Lung (tissue), 16 donors: ENCODE data around the gene ZNF665. TPM values are rescaled to one million over a fixed set of nuclear protein-coding genes. Genes with fewer than 3 reads are reported as not detected.
"Not testable (repeated sequence)": the region's sequence is repeated elsewhere in the genome, so short reads cannot be mapped to it uniquely, and the experiment has no call there.

Source experiments
- ATAC-seq: fragments of 200-7000 bp; cut with Tn5 transposase; one replicate; pipeline ENCODE4 v1.9.1; 2020; ENCODE audit warnings: moderate number of reproducible peaks; ENCODE audit not compliant: insufficient read depth, low FRiP score
- DNase-seq, 3 donors: peaks; one replicate each; pipeline ENCODE4 v3.0.0-alpha.2; 2013 to 2017
- H3K27ac ChIP-seq, 2 donors: one replicate each; pipeline ENCODE4 v1.5.1; 2013; ENCODE audit warnings: mild to moderate bottlenecking in 2 of 2, moderate library complexity in 2 of 2, control low read depth in 1 of 2, inconsistent platforms in 1 of 2, low read depth in 1 of 2, low read length in 1 of 2
- H3K27me3 ChIP-seq, 3 donors: one replicate each; pipeline ENCODE4 v1.5.1; 2013; ENCODE audit warnings: low read length in 2 of 3; ENCODE audit not compliant: control insufficient read depth in 3 of 3, insufficient read depth in 3 of 3
- H3K36me3 ChIP-seq, 4 donors: one replicate each; pipeline ENCODE4 v1.5.1; 2013; ENCODE audit warnings: low read length in 4 of 4, mild to moderate bottlenecking in 1 of 4, moderate library complexity in 1 of 4; ENCODE audit not compliant: control insufficient read depth in 4 of 4, insufficient read depth in 4 of 4
- H3K4me1 ChIP-seq, 5 donors: one replicate each; pipeline ENCODE4 v1.5.1; 2013; ENCODE audit warnings: low read length in 5 of 5, mild to moderate bottlenecking in 2 of 5, moderate library complexity in 1 of 5; ENCODE audit not compliant: control insufficient read depth in 5 of 5, insufficient read depth in 5 of 5
- H3K4me3 ChIP-seq: one replicate; pipeline ENCODE4 v1.5.1; 2013; ENCODE audit warnings: mild to moderate bottlenecking, control low read depth, moderate library complexity
- H3K9ac ChIP-seq, 2 donors: one replicate each; pipeline ENCODE4 v1.5.1; 2013; ENCODE audit warnings: low read length in 2 of 2, control low read depth in 1 of 2; ENCODE audit not compliant: insufficient read depth in 1 of 2
- H3K9me3 ChIP-seq, 4 donors: one replicate each; pipeline ENCODE4 v1.5.1; 2013; ENCODE audit warnings: low read length in 3 of 4, mild to moderate bottlenecking in 1 of 4, moderate library complexity in 1 of 4; ENCODE audit not compliant: control insufficient read depth in 4 of 4, insufficient read depth in 3 of 4
- WGBS, 2 donors: extraction: QIAGEN DNeasy Blood & Tissue Kit; methylation state at CpG; one replicate each; pipeline ENCODE4 v1.1.7; 2013; 5-methylcytosine and 5-hydroxymethylcytosine counted together
- long read RNA-seq, 5 donors: transcript quantifications; one replicate each; lab custom pipeline, GENCODE V29; 2026
- polyA plus RNA-seq, 2 donors: library from polyadenylated mRNA; stranded (reverse); fragments of 200-250 nt; gene quantifications; one replicate each; pipeline ENCODE4 v1.2.1, GENCODE V29; 2013
- total RNA-seq, 2 donors: library from RNA; depleted of rRNA in 1 of 2; stranded (reverse); fragments of >200 nt in 1 of 2; gene quantifications; one replicate each; pipeline ENCODE4 v1.2.1, GENCODE V29; 2014 to 2021
- TF ChIP-seq, protein P1 (sequence below): IDR thresholded peaks from 2 replicates; pipeline ENCODE4 v1.5.1; 2012; ENCODE audit warnings: mild to moderate bottlenecking; ENCODE audit errors: control extremely low read depth, extremely low read depth
- donor health status: control.
- donor health status: control.
- donor health status: Bipolar disorder and iron deficiency.
- donor health status: healthy.
- donor health status: DM: yes; HTN: yes; CAD: no.

The ZNF665 gene
- 1 to 10 TPM; 2.5 to 6.7 TPM for total RNA-seq
- 1 to 10 TPM; 2.0 to 2.8 TPM for polyA plus RNA-seq
- long read RNA-seq, donor 1, full-length matches to known transcripts: 2 of 8 reads
- long read RNA-seq, donor 1, partial matches to known transcripts: 6 of 8 reads
- long read RNA-seq, donor 1, other reads (novel, unspliced or antisense): 0 of 8 reads
- long read RNA-seq, donor 2: 0 reads
- long read RNA-seq, donor 3, full-length matches to known transcripts: 3 of 3 reads
- long read RNA-seq, donor 3, partial matches to known transcripts: 0 of 3 reads
- long read RNA-seq, donor 3, other reads (novel, unspliced or antisense): 0 of 3 reads
- long read RNA-seq, donor 4: 0 reads
- long read RNA-seq, donor 5: 0 reads

DNA sequence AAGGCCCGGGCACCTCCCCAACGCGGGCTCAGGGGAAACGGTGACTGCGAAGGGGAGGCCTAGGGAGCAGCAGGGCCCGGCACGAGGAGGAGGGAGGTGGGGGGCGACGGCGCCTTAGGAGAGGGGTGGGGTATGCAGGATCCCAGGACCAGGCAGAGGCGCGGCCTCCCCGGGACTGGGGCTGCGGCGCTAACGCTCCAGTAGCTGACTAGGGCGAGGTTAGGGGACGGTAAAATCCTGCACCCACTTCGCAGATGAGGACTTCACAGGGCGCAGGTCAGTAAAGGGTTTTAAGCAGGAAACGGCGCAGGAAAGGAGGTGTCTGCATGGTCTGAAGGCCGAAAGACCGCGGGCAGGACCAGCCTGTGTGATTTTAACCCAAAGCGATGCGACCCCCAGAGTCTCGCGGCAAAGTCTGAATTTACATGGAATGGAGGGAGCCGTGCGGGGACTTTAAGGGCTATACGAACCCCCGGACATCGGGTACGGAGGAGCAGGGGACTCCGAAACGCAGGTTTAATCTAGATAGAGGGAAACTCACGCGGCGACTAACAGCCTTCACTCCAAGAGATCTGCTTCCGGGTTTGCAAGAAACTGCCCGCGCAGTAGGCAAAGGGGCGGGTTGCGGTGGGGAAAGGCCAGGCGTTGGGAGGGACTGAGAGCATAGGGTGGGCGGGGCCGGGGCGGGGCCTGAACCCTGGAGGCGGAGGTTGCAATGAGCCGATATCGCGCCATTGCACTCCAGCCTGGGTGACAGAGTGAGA lies at the start of gene ZNF665:
ZNF665 (minus strand) TSS at position 588 of the 764 bp plus-strand sequence. CDS start 10,460 bp downstream, outside the sequence.
- peak; percentile 92 to 93 (median 93) for DNase-seq
- H3K27ac ChIP-seq: peak within 1 kb of the TSS; percentile 64 to 83
- no peaks in the 10 kb centered on the region for H3K9me3 ChIP-seq
- peak within 1 kb of the TSS; percentile 74 for H3K4me3 ChIP-seq
- TF ChIP-seq, protein P1, sequence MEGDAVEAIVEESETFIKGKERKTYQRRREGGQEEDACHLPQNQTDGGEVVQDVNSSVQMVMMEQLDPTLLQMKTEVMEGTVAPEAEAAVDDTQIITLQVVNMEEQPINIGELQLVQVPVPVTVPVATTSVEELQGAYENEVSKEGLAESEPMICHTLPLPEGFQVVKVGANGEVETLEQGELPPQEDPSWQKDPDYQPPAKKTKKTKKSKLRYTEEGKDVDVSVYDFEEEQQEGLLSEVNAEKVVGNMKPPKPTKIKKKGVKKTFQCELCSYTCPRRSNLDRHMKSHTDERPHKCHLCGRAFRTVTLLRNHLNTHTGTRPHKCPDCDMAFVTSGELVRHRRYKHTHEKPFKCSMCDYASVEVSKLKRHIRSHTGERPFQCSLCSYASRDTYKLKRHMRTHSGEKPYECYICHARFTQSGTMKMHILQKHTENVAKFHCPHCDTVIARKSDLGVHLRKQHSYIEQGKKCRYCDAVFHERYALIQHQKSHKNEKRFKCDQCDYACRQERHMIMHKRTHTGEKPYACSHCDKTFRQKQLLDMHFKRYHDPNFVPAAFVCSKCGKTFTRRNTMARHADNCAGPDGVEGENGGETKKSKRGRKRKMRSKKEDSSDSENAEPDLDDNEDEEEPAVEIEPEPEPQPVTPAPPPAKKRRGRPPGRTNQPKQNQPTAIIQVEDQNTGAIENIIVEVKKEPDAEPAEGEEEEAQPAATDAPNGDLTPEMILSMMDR: no peak
- no peaks in the 10 kb centered on the region for H3K27me3 ChIP-seq
- ATAC-seq: peak; percentile 78
- peaks cover 0 to 2% (median under 1%) of the 10 kb centered on the region in 4 donors for H3K36me3 ChIP-seq
- WGBS, 2 donors: 1% methylated on average over 48 to 53 of the region's 53 CpGs
- peaks cover 0 to 10% (median 3%) of the 10 kb centered on the region in 5 donors for H3K4me1 ChIP-seq
- peak within 1 kb of the TSS; percentile 55 to 94 for H3K9ac ChIP-seq

DNA sequence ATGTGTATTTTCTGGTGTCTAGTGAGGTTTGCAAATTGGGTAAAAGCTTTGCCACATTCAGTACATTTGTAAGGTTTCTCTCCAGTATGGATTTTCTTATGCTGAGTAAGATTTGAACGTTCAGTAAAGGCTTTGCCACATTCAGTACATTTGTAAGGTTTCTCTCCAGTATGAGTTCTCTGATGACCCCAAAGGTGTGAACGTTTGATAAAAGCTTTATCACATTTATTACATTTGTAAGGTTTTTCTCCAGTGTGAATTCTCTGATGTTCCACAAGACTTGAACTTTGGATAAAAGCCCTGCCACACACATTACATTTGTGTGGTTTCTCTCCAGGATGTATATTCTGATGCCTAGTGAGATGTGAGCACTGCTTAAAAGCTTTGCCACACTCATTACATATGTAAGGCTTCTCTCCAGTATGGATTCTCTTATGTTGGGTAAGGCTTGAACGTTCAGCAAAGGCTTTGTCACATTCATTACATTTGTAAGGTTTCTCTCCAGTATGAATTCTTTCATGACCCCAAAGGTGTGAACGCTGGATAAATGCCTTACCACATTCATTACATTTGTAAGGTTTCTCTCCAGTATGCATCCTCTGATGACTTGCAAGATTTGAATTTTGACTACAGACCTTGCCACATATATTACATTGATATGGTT lies 44.1 kb upstream of the ZNF665 start:
- peaks cover 17 to 52% (median 35%) of the 10 kb centered on the region in 4 donors for H3K36me3 ChIP-seq
- 95 to 96% methylated on average over 4 of the region's 4 CpGs for WGBS, 2 donors

DNA sequence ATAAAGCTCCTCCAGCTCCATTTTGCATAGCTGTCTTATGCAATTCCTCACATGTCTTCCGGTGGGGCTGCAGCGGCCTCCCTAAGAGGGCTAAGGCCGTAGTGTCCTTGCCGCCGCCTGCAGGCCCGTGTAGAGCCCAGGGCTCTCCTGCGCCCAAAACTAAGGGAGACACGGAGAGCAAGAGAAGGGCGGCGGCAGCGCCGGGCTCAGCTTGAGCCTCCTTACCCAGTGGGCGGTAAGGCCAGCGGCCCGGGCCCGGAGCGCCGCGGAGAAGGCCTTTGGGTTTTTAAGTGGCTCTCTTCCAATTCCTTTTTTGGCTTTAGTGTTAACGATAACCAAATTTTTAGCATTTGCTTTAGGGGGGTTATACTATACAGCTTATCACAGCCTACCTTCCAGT lies 31.4 kb upstream of the ZNF665 start:
- no peak for DNase-seq
- no peak overlapping the region for H3K4me3 ChIP-seq
- H3K9me3 ChIP-seq: peaks cover 0 to 28% (median 20%) of the 10 kb centered on the region in 4 donors
- H3K27ac ChIP-seq: no peak overlapping the region
- H3K4me1 ChIP-seq: no peaks in the 10 kb centered on the region
- H3K9ac ChIP-seq: no peak overlapping the region
- no peaks in the 10 kb centered on the region for H3K36me3 ChIP-seq
- WGBS, 2 donors: 90 to 97% methylated on average over 14 to 20 of the region's 20 CpGs
- ATAC-seq: no peak
- TF ChIP-seq, protein P1: no peak
- H3K27me3 ChIP-seq: no peaks in the 10 kb centered on the region

More for the DNA sequence above, 44.1 kb upstream of the ZNF665 start:
- no peaks in the 10 kb centered on the region for H3K4me1 ChIP-seq
- TF ChIP-seq, protein P1: no peak
- no peak overlapping the region for H3K9ac ChIP-seq
- H3K9me3 ChIP-seq: peaks cover 28 to 64% (median 44%) of the 10 kb centered on the region in 4 donors
- ATAC-seq: no peak
- no peak overlapping the region for H3K27ac ChIP-seq
- H3K4me3 ChIP-seq: no peak overlapping the region
- no peaks in the 10 kb centered on the region for H3K27me3 ChIP-seq
- DNase-seq: no peak

DNA sequence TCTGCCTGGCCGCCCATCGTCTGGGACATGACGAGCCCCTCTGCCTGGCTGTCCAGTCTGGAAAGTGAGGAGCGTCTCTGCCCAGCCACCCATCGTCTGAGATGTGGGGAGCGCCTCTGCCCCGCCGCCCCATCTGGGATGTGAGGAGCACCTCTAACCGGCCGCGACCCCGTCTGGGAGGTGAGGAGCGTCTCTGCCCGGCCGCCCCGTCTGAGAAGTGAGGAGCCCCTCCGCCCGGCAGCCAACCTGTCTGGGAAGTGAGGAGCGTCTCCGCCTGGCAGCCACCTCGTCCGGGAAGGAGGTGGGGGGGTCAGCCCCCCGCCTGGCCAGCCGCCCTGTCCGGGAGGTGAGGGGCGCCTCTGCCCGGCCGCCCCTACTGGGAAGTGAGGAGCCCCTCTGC lies 29.6 kb upstream of the ZNF665 start:
- H3K36me3 ChIP-seq, H3K27me3 ChIP-seq, H3K27ac ChIP-seq, DNase-seq, H3K4me3 ChIP-seq, H3K9ac ChIP-seq, H3K4me1 ChIP-seq, ATAC-seq: not testable (repeated sequence)
- 97 to 99% methylated on average over 23 to 28 of the region's 28 CpGs for WGBS, 2 donors
- H3K9me3 ChIP-seq: peaks cover 2 to 26% (median 23%) of the 10 kb centered on the region in 4 donors
